Spleen (tissue), 7 donors: ENCODE measurements around the gene TBC1D9B.
A peak's percentile ranks its signal among the peaks of the same experiment; 100 is the strongest.

Experiments
- POLR2A ChIP-seq, 3 donors: fragments of 450-650 bp; IDR thresholded peaks; one replicate each; pipeline ENCODE4 v1.5.1; 2017; ENCODE audit warnings: antibody characterized with exemption in 3 of 3, mild to moderate bottlenecking in 1 of 3
- POLR2AphosphoS5 ChIP-seq, 3 donors: sonication (generic); formaldehyde crosslinking; IDR thresholded peaks; one replicate each; pipeline ENCODE4 v1.5.1; 2017; ENCODE audit warnings: antibody characterized with exemption in 3 of 3
- TF ChIP-seq, protein P1 (sequence below), 11 experiments: fragments of 200-600 bp in 7 of 11; fragments of 450-650 bp in 4 of 11; sonication (generic) in 4 of 11; IDR thresholded peaks in 8 of 11; conservative IDR thresholded peaks in 3 of 11; 1 replicate in 7 of 11; 2 replicates in 4 of 11; pipeline versions ENCODE4 v1.4.0 to v1.8.0; 2016 to 2021; ENCODE audit warnings: antibody characterized with exemption in 11 of 11, inconsistent platforms in 4 of 11, mild to moderate bottlenecking in 1 of 11
- donor health status: DM: no; HTN: no; CAD: no; lungs with moderate emphysema.
- donor health status: DM: no; HTN: no; CAD: no.
- donor health status: DM: no; HTN: no; CAD: no.

DNA sequence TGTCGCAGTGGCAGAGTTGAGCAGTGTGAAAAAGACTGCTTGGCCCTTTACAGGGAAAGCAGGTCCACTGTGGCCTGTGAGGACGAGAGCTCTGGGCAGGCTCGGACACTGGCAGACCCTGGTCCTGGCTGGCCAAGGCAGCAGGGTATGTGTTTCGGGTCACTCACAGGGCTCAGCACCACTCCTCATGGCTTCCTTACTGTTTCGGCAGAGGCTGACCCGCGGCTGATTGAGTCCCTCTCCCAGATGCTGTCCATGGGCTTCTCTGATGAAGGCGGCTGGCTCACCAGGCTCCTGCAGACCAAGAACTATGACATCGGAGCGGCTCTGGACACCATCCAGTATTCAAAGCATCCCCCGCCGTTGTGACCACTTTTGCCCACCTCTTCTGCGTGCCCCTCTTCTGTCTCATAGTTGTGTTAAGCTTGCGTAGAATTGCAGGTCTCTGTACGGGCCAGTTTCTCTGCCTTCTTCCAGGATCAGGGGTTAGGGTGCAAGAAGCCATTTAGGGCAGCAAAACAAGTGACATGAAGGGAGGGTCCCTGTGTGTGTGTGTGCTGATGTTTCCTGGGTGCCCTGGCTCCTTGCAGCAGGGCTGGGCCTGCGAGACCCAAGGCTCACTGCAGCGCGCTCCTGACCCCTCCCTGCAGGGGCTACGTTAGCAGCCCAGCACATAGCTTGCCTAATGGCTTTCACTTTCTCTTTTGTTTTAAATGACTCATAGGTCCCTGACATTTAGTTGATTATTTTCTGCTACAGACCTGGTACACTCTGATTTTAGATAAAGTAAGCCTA lies 71.3 kb downstream of the TBC1D9B start:
- TF ChIP-seq, protein P1, sequence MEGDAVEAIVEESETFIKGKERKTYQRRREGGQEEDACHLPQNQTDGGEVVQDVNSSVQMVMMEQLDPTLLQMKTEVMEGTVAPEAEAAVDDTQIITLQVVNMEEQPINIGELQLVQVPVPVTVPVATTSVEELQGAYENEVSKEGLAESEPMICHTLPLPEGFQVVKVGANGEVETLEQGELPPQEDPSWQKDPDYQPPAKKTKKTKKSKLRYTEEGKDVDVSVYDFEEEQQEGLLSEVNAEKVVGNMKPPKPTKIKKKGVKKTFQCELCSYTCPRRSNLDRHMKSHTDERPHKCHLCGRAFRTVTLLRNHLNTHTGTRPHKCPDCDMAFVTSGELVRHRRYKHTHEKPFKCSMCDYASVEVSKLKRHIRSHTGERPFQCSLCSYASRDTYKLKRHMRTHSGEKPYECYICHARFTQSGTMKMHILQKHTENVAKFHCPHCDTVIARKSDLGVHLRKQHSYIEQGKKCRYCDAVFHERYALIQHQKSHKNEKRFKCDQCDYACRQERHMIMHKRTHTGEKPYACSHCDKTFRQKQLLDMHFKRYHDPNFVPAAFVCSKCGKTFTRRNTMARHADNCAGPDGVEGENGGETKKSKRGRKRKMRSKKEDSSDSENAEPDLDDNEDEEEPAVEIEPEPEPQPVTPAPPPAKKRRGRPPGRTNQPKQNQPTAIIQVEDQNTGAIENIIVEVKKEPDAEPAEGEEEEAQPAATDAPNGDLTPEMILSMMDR (IDR thresholded peaks at IDR 0.05 in 8 of 11, conservative IDR thresholded peaks at IDR 0.05 in 3 of 11) = peak in 1 of 11 experiments; percentile 12
- TF ChIP-seq POLR2AphosphoS5 (IDR thresholded peaks at IDR 0.05) (peak; percentile 69 to 83 (median 83)), POLR2A (IDR thresholded peaks at IDR 0.05) (no peak)
